ENCODE measurements around the gene ANKRD6.
"Not testable (repeated sequence)": the region's sequence is repeated elsewhere in the genome, so short reads cannot be mapped to it uniquely, and the experiment has no call there.

Gene ANKRD6

DNA sequence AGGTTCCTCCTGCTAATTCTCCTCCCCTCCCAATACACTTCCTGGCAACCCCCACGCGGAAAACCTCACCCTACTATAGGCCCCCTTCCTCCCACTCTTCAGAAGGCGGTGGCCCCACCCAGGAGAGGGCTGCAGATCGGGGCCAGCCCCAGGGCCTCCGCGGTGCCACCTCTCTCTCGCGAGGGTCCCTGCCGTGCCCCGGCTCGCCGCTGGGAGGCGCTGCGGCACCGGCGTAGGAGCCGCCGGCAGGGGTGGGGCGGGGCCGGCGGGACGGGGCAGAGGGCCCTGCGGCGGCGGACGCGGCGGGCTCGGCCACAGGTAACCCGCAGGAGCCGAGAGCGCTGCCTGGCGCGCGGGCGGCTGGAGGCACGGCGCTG lies at the start of gene ANKRD6:
ANKRD6 (plus strand) TSS at position 278 of the 377 bp plus-strand sequence. CDS start 133,825 bp downstream, outside the sequence.
- DNase-seq: peak; percentile 78 to 79

DNA sequence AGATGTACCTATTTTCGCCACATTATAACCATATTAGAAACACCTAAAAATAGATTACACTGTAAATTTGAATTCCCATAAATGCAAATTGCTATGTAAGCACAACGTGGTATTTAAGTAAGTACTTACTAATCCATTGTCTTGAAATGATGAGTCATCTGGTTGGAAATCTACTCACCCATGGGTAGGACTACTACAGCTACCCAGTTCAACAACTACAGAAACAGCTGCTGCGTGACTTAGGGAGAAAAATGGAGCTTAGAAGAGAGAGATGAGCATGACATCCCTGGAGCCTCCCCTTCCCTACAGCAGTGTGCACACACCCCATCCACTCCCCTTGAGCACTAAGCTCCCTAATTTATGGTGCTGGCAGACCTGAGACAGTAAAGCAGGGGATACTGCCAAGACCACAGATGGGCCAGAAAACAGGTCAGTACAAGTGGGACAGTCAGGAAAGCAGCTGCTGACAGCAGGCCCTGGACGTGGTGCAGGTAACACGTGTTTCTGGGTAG lies 47.7 kb upstream of the ANKRD6 start:
- DNase-seq: no peak

DNA sequence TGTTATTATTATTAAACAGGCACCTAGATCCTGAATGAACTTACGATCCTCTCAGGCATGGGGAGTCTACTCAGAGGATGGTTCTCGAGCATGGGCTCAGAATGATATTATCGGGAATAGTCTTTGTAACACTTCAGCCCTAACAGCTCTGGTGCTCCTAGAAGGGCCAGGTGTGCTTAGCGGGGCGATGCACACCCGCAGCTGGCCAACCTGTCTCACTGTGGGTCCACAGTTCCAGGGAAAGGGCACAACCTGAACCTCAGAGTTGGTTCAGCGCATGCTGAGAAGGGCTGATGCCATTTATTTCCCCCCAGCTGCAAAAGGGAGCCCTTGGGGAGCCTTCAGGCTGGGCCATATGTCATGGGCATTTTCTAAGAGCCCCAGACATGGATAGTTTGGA lies 47.1 kb upstream of the ANKRD6 start:
- no peak for DNase-seq

DNA sequence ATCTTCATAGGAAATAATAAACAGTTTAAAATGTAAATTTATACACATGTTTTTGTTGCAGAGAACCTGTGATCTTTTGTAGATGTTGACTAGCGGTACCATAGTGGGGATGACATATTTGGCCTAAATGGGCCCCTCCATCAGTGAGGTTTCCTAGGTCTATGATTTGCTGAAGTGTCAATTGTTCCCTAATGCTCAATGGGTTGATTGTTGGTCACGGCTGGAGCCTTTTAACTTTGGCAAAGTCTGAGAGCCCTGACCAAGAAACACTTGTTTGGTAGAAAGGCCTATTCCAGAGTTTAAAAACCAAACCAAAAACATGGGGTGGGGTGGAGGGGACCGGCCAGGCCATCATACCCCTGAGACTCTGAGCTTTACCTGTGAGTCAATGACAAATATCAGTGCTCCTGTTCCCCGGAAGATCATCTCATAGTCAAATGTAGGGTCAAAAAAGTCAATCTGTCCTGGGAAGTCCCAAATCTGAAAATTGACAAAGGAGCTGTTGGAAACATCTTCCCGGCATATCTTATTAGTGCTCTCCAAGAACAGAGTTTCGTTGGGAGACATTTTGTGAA lies 45.9 kb upstream of the ANKRD6 start:
- no peak for DNase-seq

DNA sequence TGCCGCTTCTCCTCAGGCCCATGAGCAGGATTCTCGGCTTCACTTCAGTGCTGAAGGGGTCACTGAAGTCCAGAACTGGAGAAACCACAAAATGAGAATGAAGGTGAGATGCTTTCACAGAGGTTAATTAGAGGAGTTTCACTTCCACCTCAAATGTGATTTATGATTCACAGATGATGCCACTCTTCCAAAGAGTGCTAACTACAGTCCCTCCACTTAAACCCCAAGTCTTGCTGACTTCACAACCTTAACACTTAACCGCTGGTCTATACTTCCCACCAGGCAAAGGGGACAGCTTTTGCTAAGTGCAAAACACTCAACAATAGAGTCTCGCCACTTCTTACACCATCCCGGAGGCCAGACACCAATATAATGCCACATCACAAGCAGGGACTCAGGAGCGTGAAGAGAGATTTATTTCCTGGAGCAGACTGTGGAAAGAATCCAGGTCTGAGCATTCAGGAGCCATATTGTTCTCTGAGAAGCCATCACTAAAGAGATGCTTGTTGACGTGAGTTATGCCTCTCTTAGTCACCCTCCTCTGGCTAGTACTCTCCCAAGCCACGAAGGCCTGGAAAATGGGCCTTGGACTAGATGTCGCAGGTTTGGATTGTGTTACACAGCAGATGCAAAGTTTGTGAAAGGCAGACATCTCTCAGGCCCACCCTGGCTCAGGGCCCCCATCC lies 45.3 kb upstream of the ANKRD6 start:
- no peak for DNase-seq

DNA sequence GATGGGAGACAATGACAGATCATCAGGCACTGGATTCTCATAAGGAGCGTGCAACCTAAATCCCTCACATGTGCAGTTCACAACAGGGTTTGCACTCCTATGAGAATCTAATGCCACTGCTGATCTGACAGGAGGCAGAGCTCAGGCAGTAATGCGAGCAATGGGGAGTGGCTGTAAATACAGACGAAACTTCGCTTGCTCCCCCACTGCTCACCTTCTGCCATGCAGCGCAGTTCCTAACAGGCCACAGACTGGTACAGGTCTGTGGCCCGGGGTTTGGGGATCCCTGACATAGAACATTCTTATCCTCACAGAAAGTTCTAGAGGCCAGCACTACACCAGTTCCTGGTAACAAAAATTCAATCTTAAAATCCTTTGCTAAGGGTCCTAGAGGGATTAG lies 44.1 kb upstream of the ANKRD6 start:
- no peak for DNase-seq

DNA sequence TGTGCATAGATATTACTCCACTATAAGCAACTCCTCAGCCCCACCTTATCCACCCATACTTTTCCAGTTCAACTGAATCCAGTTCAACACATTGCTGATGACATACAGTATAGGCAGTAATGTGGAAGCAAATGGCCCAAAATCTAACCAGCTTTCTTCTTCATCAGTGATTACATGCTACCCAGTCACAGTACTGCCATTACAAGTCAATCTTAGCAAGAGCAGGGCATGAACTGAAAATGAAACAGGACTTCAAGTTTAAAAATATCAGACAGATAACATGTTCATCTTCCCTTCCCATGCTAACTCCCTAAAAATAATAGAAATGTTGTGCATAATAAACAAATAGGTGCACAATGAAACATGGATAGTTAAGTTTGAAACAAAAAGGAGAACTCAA lies 40.1 kb upstream of the ANKRD6 start:
- DNase-seq: no peak

DNA sequence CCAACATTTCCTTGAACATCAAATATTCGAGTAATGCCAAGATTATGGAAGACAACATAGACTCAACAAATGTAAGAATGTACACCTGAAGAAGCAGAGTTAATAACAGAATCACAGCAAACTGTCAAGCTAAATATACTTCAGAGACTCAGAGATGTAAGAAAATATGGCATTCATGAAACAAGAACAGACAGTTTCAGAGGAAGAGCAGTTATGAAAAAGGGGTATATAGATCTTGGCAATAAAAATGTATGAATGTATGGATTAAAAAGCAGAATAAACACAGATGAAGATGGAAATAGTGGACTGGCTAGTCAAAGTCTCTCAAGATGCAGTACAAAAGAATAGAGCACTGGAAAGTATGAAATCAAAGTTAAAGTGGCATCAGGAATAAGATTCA lies 39.3 kb upstream of the ANKRD6 start:
- DNase-seq: no peak

DNA sequence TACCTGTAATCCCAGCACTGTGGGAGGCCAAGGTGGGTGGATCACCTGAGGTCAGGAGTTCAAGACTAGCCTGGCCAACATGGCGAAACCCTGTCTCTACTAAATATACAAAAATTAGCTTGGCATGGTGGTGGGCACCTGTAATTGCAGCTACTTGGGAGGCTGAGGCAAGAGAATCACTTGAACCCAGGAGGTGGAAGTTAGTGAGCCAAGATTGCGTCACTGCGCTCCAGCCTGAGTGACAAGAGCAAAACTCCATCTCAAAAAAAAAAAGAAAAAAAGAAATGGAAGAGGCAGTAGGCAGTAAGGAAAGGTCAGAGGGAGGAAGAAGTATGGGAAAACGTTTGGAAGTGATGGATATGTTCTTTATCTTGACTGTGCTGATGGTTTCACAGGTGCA lies 35.1 kb upstream of the ANKRD6 start:
- DNase-seq: not testable (repeated sequence)

DNA sequence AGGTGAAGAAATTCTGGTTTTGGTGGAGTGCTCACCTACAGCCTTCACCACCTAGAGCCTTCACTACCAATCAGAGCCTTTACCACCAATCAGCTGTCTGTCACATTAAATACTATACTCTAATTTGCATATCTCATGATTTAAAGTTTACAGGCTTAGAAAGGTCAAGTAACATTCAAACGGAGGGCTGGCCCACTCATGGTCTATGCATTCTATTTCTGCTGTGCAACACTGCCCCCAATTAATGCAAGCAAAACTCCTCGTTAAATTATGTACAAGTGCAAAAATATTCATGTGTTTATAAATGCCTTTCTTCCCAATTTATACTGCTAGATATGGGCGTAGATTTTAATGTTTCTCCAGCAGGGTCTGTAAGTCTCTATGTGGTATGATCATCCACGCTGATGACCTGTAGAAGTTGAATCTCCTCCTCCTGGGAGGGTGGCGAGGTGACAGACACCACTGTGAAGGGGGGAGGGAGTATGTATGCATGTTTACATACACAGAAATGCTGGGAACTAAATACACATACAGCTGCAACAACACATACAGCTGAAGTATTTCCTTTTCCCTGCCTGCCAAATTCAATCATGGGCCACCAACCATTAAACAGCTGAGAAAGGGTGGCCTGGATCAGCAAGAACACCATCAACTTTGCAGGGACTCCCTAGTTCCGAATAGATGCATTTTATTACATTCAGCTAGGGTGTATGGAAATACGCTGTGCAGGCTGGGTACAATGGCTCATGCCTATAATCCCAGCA lies 34.0 kb upstream of the ANKRD6 start:
- DNase-seq: no peak

DNA sequence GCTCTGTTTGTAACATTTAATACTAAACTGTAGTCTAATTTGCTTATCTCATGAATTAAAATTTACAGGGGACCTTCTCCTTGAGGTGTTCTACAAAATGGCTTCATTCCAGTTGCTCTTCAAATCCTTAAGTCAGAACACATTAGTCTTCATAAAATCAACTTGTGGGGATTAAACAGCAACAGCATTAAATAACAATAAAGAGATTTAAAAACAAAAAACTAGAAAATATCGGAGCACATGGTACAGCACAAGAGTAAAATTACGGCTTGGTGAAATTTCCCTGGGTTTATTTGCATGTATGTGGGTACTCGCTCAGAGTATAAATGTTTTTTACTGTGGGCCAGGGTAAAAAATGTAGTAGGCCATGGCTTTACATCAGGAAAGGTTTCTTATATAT lies 32.9 kb upstream of the ANKRD6 start:
- DNase-seq: no peak

DNA sequence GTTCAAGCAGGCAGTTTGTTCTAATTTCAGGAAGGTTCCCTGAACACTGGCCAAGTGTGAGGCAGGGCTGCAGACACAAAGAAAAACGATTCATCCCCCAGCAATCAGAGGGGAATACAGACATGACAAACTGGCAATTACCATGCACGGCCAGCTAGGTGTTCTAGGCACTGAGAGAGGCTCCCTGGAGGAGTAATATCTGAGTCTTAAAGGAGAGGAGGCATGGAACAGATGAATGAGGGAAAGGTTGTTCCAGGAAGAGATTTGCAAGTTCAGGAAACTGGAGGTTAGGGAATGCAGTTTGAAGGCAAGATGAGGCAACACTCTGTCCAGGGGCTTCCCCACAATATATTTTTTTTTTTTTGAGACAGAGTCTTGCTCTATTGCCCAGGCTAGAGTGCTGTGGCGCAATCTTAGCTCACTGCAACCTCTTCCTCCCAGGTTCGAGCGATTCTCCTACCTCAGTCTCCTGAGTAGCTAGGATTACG lies 32.0 kb upstream of the ANKRD6 start:
- DNase-seq: no peak

DNA sequence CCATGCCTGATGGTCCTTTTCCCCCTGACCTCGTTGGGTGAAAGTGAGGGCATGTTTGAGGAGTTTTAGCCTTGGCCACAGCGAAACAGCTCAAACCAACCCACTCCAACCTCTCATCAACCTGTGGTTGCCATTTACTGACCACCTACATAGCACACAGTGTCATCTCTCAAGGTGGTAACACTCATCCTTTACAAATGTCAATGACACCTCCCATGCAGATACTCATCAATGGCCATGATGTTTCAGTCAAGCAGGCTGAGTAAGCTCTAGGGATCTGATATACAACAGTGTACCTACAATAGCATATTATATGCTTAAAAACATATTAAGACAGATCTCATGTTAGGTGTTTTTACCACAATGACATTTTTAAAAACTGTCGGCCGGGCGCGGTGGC lies 30.2 kb upstream of the ANKRD6 start:
- no peak for DNase-seq

DNA sequence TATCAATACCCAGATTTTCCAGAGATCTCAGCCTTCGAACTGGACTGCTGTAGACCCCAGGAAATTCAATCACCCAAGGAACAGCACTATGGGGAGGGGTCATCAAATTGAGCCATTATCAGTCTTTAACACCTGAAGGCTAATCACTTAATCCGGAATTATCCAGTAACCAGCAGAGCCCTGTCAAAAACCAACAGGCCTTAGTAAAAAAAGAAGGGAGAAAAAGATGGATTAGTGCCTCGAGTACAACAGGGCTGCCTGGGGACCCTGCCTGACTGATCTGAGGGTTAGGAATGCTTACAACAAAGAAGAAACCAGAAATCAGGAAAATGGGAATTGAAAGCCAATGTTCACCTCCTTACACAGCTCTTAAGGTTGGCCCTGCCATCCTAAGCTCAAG lies 28.4 kb upstream of the ANKRD6 start:
- DNase-seq: no peak

DNA sequence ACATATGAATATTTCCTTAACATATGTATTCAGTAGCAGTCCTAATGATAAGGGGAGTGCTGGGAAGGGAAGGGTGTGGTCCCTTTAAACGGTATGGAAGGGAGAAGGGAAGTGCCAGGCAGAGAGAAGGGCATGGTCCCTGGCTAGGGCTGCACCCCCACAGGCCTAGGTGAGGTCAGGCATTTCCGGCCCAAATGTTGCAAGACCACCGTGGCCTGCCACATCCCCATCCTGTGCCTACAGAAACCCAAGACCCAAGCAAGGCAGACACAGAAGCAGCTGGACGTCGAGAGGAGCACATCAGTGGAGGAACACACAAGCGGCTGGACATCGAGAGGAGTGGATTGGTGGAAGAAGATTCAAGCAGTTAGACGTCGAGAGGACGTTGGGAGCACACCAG lies 26.8 kb upstream of the ANKRD6 start:
- no peak for DNase-seq

DNA sequence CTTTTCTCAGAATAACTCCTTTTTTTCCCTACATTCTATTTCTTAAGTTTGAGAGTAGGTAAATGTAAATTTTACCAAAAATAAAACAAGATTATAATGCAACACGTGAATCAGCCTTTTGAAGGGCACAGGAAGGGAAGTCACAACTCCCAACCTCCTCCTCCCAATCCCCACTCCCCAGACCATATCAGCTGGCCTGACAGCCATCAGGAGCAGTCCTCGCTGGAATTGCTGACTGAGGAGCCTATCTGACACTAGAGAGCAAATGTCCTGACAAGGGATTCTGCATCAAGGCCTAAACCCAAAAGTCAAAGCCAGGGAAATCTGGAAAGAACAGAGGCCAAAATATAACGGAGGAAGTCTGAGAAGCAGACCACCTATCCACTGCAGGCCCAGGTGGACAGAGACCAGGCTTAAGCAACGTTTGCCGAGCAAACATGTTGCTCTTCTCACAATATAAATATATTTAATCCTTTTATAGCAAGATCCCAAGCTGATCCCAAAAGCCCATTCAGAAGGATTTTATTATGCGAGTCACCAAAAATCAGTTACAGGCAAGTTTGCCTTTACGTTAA lies 23.4 kb upstream of the ANKRD6 start:
- DNase-seq: no peak

DNA sequence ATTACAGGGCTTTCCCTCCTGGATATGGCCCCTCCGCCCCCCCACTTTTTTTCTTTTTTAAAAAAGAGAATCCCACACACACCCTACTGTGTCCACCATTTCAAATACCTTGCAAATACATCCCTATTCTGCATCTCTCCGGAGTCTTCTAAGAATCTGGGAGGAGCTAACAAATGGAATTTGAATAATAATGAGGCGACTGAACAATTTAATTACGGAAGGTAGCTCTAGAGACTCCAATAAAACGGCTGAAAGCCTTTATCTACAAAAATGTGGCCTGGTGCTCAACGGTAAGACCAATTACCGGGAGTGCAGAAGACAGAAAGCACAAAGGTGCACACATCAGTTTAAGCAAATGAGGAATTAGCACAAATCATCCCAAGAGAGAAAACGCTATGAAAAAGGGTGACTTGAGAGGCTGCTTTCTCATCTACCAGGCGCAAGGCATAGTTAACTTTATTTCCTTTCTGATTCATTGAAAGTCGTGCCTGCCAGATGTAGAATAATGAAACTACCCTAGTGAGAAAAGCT lies 22.7 kb upstream of the ANKRD6 start:
- DNase-seq: no peak

DNA sequence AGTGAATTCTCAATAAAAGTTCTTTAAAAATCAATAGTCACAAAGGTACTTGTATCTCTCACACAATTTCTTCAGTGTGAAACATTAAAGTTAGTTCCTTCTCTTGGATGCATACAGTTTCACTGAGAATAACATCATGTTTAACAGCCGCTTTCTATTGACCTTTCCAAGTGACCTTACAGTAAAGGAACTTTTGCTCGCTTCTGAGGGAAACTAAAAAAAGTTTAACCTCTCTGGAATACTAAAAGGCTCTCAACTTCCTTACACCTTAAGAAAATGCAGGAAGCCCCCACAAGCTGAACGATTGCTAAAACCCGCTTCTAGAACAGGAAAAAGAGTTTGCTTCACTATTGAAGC lies 22.2 kb upstream of the ANKRD6 start:
- no peak for DNase-seq

DNA sequence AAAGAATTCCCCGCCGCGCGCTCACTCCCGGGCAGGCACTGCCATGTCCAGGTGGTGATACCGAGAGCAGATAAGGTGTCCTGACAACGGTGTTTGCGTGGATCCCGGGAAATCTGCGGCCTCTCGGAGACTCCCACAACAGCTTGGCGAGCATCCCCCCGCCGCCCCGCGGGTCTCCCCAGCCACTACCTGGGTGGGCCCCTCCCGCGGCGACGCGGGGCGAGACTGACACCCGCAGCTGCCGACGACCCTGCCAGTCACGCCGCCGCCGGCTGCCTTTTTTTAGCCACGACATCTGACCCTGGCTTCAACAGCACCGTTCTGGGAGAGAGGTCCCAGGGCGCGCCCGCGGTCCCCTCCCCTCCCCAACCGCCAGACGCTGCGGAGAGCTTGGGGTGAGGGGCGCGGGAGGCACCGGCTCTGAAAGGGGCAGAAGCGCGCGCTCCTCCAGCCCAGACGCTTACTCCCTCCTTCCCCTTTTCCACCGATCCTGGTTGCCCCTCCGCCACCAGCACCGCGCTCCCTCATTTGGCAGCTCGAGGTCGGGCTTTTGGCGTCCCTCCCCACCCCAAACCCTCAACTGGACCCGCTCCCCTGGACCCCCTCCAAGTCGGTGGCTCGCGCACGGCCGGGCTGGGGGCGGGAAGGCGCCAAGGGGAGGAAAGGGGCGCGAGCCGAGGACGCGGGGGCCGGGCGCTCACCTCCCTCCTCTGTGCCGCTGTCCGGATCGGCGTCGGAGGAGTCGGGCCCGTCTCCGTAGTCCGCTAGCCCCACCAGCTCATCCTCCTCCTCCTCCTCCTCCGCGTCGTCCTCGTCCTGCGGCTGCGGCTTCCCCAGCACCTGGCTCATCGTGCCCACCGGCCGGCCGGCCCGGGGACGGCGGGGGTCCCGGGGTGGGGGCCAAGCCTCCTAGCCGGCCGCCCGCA lies 21.5 kb upstream of the ANKRD6 start:
- peak in 1 of 2 experiments; percentile 16 for DNase-seq

DNA sequence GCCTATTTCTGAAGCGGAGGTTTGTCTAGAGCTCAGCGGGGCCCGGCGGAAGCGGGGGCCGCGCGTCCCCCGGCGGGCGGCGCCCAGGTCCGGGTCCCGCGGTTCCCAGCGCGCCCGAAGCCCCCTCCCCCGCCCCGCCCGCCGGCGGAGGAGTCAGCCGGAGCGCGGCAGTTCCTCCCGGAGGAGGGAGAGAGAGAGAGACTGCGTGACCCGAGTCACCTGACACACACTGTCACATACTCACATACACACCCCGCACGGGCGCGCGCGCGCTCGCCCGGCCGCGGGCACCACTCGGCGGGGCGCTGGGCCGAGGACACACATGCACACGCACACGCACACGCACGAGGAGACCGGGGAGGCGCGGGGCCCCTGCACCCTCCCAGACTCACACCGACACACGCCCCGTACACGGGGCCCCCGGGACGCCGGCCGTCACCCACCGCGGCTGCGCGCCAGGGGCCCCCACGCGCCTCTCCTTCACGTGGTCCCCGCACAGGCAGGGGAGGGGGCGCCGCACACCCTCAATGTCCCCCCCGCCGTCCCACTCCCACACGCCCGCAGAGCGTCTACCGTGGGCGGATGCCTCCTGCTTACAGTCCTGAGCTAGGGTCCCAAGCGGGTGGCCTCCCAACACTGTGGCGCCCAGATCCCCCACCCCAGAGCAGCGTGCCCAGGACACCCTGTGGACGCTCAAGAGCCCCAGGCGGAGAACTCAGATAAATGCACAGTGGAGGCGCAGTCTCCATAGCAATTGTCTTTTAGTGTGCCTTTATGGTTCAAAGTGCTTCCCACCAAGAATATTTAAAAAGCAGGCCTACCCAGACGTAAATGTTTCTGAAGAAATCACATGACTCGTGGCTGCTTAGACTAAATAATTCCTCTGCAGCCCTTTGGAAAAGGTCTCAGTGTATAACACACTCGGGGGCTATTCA lies 20.6 kb upstream of the ANKRD6 start, which contains the start of gene RRAGD:
RRAGD (minus strand) TSS at position 203 of the 935 bp plus-strand sequence. CDS start 280 bp downstream, outside the sequence.
- peak; percentile 44 to 55 for DNase-seq

DNA sequence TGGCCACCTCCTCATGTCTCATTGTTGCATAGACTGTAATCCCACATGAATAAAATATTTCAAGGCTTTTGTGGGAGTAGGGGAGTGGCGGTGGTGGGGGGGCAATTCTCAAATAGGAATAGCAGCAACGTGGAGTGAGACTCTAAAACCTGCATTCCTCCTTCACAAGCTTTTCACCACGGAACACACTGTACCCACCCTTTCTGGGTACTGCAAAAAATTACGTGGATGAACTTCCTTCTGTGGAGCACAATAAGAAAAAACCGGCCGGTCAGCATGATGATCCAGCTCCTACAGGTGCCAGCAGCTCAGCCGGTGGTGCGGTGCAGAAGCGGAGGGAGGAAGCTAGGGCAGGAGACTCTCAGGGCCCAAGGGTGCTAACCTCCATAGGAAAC lies 19.9 kb upstream of the ANKRD6 start:
- no peak for DNase-seq
